ENCODE results near the gene WIPI1. TPM values are rescaled to one million over a fixed set of nuclear protein-coding genes. Genes with fewer than 3 reads are reported as not detected.

WIPI1 gene
- total RNA-seq, 1 experiment from 2014 or later: 20.2 TPM

- Histone ChIP-seq H3F3A (ENCODE audit: low read length, unreplicated experiment) (no peaks in the 10 kb centered on the region), H3K27me3 (ENCODE audit: low read length) (no peaks in the 10 kb centered on the region), H3K4me1 (ENCODE audit: insufficient read depth, low read length) (peaks cover 5% of the 10 kb centered on the region; the same call in 1 of the 2 replicates), H3K4me2 (ENCODE audit: low read length) (no peak overlapping the region), H3K36me3 (ENCODE audit: low read depth, low read length) (no peaks in the 10 kb centered on the region), H3K9me2 (replicated peaks; ENCODE audit: low read length) (no peaks in the 10 kb centered on the region), H3K27ac (ENCODE audit: low read length) (no peak overlapping the region), H2AFZ (ENCODE audit: low read length) (no peak overlapping the region), H3K79me2 (ENCODE audit: low read length) (no peaks in the 10 kb centered on the region), H3K9me3 (ENCODE audit: low read length) (0 out of 2 replicates have a peak, but pooled peaks cover 8% of the 10 kb centered on the region), H3K9ac (ENCODE audit: low read length) (no peak overlapping the region), H3K4me3 (ENCODE audit: low read length) (no peak overlapping the region), H4K20me1 (ENCODE audit: low read length) (no peaks in the 10 kb centered on the region)
- intact Hi-C loops (cut with micrococcal nuclease): no loop called here
- ChIA-PET POLR2A (ENCODE audit: unreplicated experiment) (interaction anchor here (0.6 kb wide), 1 partner anchor 137 kb away, joined by 8 read pairs; no protein-coding TSS in a partner anchor), CTCF (interaction anchor here (0.6 kb wide), 1 partner anchor 47 kb away, joined by 3 read pairs; no protein-coding TSS in a partner anchor)
- ATAC-seq (no peak), DNase-seq (no peak)
- no peak for TF ChIP-seq CTCF (conservative IDR thresholded peaks at IDR 0.05; ENCODE audit: low read depth, low read length)
- TF ChIP-seq EZH2 (IDR thresholded peaks at IDR 0.05; ENCODE audit: low read length, unreplicated experiment): no peak
- no peak for TF ChIP-seq EZH2phosphoT487 (IDR thresholded peaks at IDR 0.05; ENCODE audit: borderline replicate concordance, low read length)
- BruUV-seq (replicated peaks): no TSS peak
These were observed 56.0 kb downstream of the WIPI1 start for GRCh38 chr17:68401288-68401687.

GRCh38 chr17:68400404-68400735 is 56.9 kb downstream of the WIPI1 start:
- no peaks in the 10 kb centered on the region for H4K20me1 ChIP-seq (ENCODE audit: low read length)
- no peaks in the 10 kb centered on the region for H3F3A ChIP-seq (ENCODE audit: low read length, unreplicated experiment)
- intact Hi-C loops (cut with micrococcal nuclease): no loop called here
- H3K9me3 ChIP-seq (ENCODE audit: low read length): 0 out of 2 replicates have a peak, but pooled peaks cover 8% of the 10 kb centered on the region
- ChIA-PET CTCF (no interaction called here), POLR2A (ENCODE audit: unreplicated experiment) (no interaction called here)
- H3K4me2 ChIP-seq (ENCODE audit: low read length): no peak overlapping the region
- H3K79me2 ChIP-seq (ENCODE audit: low read length): no peaks in the 10 kb centered on the region
- H3K4me3 ChIP-seq (ENCODE audit: low read length): no peak overlapping the region
- DNase-seq (no peak), ATAC-seq (no peak)
- no peaks in the 10 kb centered on the region for H3K27me3 ChIP-seq (ENCODE audit: low read length)
- H3K4me1 ChIP-seq (ENCODE audit: insufficient read depth, low read length): peaks cover 5% of the 10 kb centered on the region; the same call in 1 of the 2 replicates
- no peak overlapping the region for H3K27ac ChIP-seq (ENCODE audit: low read length)
- TF ChIP-seq EZH2phosphoT487 (IDR thresholded peaks at IDR 0.05; ENCODE audit: borderline replicate concordance, low read length) (no peak), CTCF (conservative IDR thresholded peaks at IDR 0.05; ENCODE audit: low read depth, low read length) (no peak), EZH2 (IDR thresholded peaks at IDR 0.05; ENCODE audit: low read length, unreplicated experiment) (no peak)
- H2AFZ ChIP-seq (ENCODE audit: low read length): no peak overlapping the region
- no peaks in the 10 kb centered on the region for H3K36me3 ChIP-seq (ENCODE audit: low read depth, low read length)
- H3K9ac ChIP-seq (ENCODE audit: low read length): no peak overlapping the region
- H3K9me2 ChIP-seq (replicated peaks; ENCODE audit: low read length): no peaks in the 10 kb centered on the region
- no TSS peak for BruUV-seq (replicated peaks)

- DNase-seq: peak; percentile 14
- Histone ChIP-seq H3K9me3 (ENCODE audit: low read length) (0 out of 2 replicates have a peak, but pooled peaks cover 3% of the 10 kb centered on the region), H3K27ac (ENCODE audit: low read length) (no peak overlapping the region), H3K4me1 (ENCODE audit: insufficient read depth, low read length) (peaks cover 5% of the 10 kb centered on the region; the same call in 1 of the 2 replicates), H3K36me3 (ENCODE audit: low read depth, low read length) (no peaks in the 10 kb centered on the region), H3K9ac (ENCODE audit: low read length) (no peak overlapping the region), H3K4me2 (ENCODE audit: low read length) (no peak overlapping the region), H3K9me2 (replicated peaks; ENCODE audit: low read length) (no peaks in the 10 kb centered on the region), H3K79me2 (ENCODE audit: low read length) (no peaks in the 10 kb centered on the region), H3K4me3 (ENCODE audit: low read length) (no peak overlapping the region), H3F3A (ENCODE audit: low read length, unreplicated experiment) (no peaks in the 10 kb centered on the region), H4K20me1 (ENCODE audit: low read length) (no peaks in the 10 kb centered on the region), H2AFZ (ENCODE audit: low read length) (no peak overlapping the region), H3K27me3 (ENCODE audit: low read length) (no peaks in the 10 kb centered on the region)
- ATAC-seq: no peak
- BruUV-seq (replicated peaks): no TSS peak
- no peak for TF ChIP-seq EZH2phosphoT487 (IDR thresholded peaks at IDR 0.05; ENCODE audit: borderline replicate concordance, low read length)
- no peak for TF ChIP-seq EZH2 (IDR thresholded peaks at IDR 0.05; ENCODE audit: low read length, unreplicated experiment)
- TF ChIP-seq CTCF (conservative IDR thresholded peaks at IDR 0.05; ENCODE audit: low read depth, low read length): no peak
- ChIA-PET POLR2A (ENCODE audit: unreplicated experiment) (no interaction called here), CTCF (interaction anchor here (0.5 to 1.3 kb wide), 15 partner anchors 14 to 237 kb away, joined by 3 to 15 read pairs (median 4); no protein-coding TSS in a partner anchor)
- intact Hi-C loops (cut with micrococcal nuclease): loop anchor here (1.0 kb wide), 1 partner anchor 137 kb away; no protein-coding TSS in a partner anchor
These were observed 57.5 kb downstream of the WIPI1 start for GRCh38 chr17:68399638-68400403.

Data from PC-3 (cell line).